HepG2 (cell line): ENCODE results near the gene SNRPB2. TPM values are rescaled to one million over a fixed set of nuclear protein-coding genes. Genes with fewer than 3 reads are reported as not detected.

Source experiments
- ATAC-seq: fragments of 200-7000 bp; cut with Tn5 transposase; 3 replicates; pipeline ENCODE4 v1.9.1; 2020; ENCODE audit warnings: mild to moderate bottlenecking, moderate library complexity
- BruUV-seq: library from RNA; stranded (reverse); fragments of 400-500 nt; replicated peaks from 2 replicates; lab custom pipeline; 2021; lab: Mats Ljungman, UMichigan
- CTCF ChIA-PET: fragments of 300-600 bp; formaldehyde crosslinking; extraction: SDS; loops from one replicate; lab custom pipeline; 2021; ENCODE audit warnings: low total read pairs, inconsistent platforms, low intra/inter-chr PET ratio; lab: Yijun Ruan, JAX
- POLR2A ChIA-PET: fragments of 350-600 bp; sonication (Branson Sonifier 250); formaldehyde crosslinking; loops from one replicate; lab custom pipeline; 2020; ENCODE audit warnings: antibody characterized with exemption, inconsistent platforms; lab: Yijun Ruan, JAX
- DNase-seq: peaks from one replicate; pipeline ENCODE4 v3.0.0-alpha.2; 2015; ENCODE audit warnings: low spot score
- FAIRE-seq: peaks from 3 replicates; lab custom pipeline; 2011; peaks lifted over from hg19 to GRCh38; lab: Jason Lieb, UNC
- H2AFZ ChIP-seq: one replicate; pipeline ENCODE4 v1.6.1; 2011; ENCODE audit warnings: low read length, inconsistent platforms
- H3K27ac ChIP-seq: fragments of 300-600 bp; 3 replicates; pipeline ENCODE4 v1.8.0; 2011; ENCODE audit warnings: mixed run types, mild to moderate bottlenecking, mixed read lengths, low read length, inconsistent platforms; ENCODE audit not compliant: insufficient read depth; ENCODE audit errors: extremely low read length
- H3K27me3 ChIP-seq, 2 experiments: fragments of 200-600 bp in 1 of 2; 2 replicates in 1 of 2; 3 replicates in 1 of 2; pipeline versions ENCODE4 v1.6.0 to v1.8.0; 2011; ENCODE audit warnings: low read length in 2 of 2, mild to moderate bottlenecking in 2 of 2, moderate library complexity in 2 of 2, inconsistent platforms in 1 of 2; ENCODE audit not compliant: insufficient read depth in 2 of 2, control insufficient read depth in 1 of 2
- H3K36me3 ChIP-seq, 2 experiments: fragments of 200-600 bp in 1 of 2; replicated peaks in 1 of 2; 2 replicates in 1 of 2; 3 replicates in 1 of 2; pipeline versions ENCODE4 v1.5.1 to v1.8.0; 2011; ENCODE audit warnings: low read length in 2 of 2, inconsistent platforms in 1 of 2; ENCODE audit not compliant: insufficient read depth in 2 of 2, control insufficient read depth in 1 of 2
- H3K4me1 ChIP-seq: 2 replicates; pipeline ENCODE4 v1.5.1; 2012; ENCODE audit warnings: low read length, inconsistent platforms; ENCODE audit not compliant: insufficient read depth
- H3K4me2 ChIP-seq: 2 replicates; pipeline ENCODE4 v1.6.0; 2011; ENCODE audit warnings: low read depth, low read length, inconsistent platforms
- H3K4me3 ChIP-seq, 3 experiments: fragments of 200-600 bp in 1 of 3; sonication (generic), shearing (Covaris generic) in 1 of 3; replicated peaks in 1 of 3; 2 replicates each; pipeline ENCODE4 v1.5.1; 2011 to 2016; ENCODE audit warnings: low read length in 3 of 3, inconsistent platforms in 2 of 3, low read depth in 2 of 3, mild to moderate bottlenecking in 2 of 3, control low read depth in 1 of 3, mixed read lengths in 1 of 3; ENCODE audit not compliant: insufficient read depth in 1 of 3
- H3K79me2 ChIP-seq: one replicate; pipeline ENCODE4 v1.6.1; 2011; ENCODE audit warnings: low read length, inconsistent platforms; ENCODE audit not compliant: insufficient read depth
- H3K9ac ChIP-seq: 2 replicates; pipeline ENCODE4 v1.6.0; 2011; ENCODE audit warnings: mild to moderate bottlenecking, low read depth, low read length, inconsistent platforms; ENCODE audit not compliant: insufficient read depth
- H3K9me3 ChIP-seq: 2 replicates; pipeline ENCODE4 v1.5.1; 2012; ENCODE audit warnings: mild to moderate bottlenecking, low read length
- H4K20me1 ChIP-seq: 2 replicates; pipeline ENCODE4 v1.6.0; 2011; ENCODE audit warnings: inconsistent platforms, mild to moderate bottlenecking, low read length, moderate library complexity; ENCODE audit not compliant: insufficient read depth
- NR2F1 ChIP-seq, 2 experiments: fragments of 450-650 bp in 1 of 2; formaldehyde crosslinking in 1 of 2; IDR thresholded peaks; 2 replicates each; pipeline versions ENCODE4 v1.5.0 to v1.6.1; 2016 to 2020; ENCODE audit warnings: mild to moderate bottlenecking in 1 of 2, missing compliant biosample characterization in 1 of 2, missing genetic modification reagents in 1 of 2, moderate library complexity in 1 of 2
- ZBTB49 ChIP-seq: sonication (generic); formaldehyde crosslinking; IDR thresholded peaks from 2 replicates; pipeline ENCODE4 v1.4.0; 2020; ENCODE audit warnings: missing genetic modification reagents, borderline replicate concordance
- ZNF674 ChIP-seq: sonication (generic); formaldehyde crosslinking; IDR thresholded peaks from 2 replicates; pipeline ENCODE4 v1.5.0; 2020; ENCODE audit warnings: low read depth, mild to moderate bottlenecking, missing genetic modification reagents
- ZNF780A ChIP-seq: sonication (generic); formaldehyde crosslinking; IDR thresholded peaks from 2 replicates; pipeline ENCODE4 v1.8.0; 2022; ENCODE audit warnings: mild to moderate bottlenecking, missing genetic modification reagents, moderate library complexity
- WGBS: methylation state at CpG from one replicate; pipeline ENCODE4 v1.1.6; 2017; ENCODE audit warnings: low lambda C conversion rate; 5-methylcytosine and 5-hydroxymethylcytosine counted together
- in situ Hi-C: cut with HindIII; loops from 2 replicates; pipeline ENCODE4 v1.10.0; 2017; ENCODE audit warnings: low pct_unique_long_range_greater_than_20kb; ENCODE audit not compliant: extremely low pct_ligation_motif_present
- intact Hi-C: fragments of 100-400 bp; cut with micrococcal nuclease; formaldehyde crosslinking; loops from one replicate; pipeline ENCODE4 v1.10.0; 2022; ENCODE audit not compliant: unreplicated experiment
- polyA plus RNA-seq, 8 experiments: library from polyadenylated mRNA; depleted of rRNA in 3 of 8; stranded (reverse) in 7 of 8; unstranded in 1 of 8; fragments of >200 nt; fragmentation: Illumina TruSeq in 4 of 8; extraction: Trizol in 4 of 8; gene quantifications; 2 replicates each; pipeline versions ENCODE4 v1.2.1 to v1.2.3, GENCODE V29; 2011 to 2016; ENCODE audit warnings: low read depth in 4 of 8, missing spikeins in 1 of 8, mixed read lengths in 1 of 8; ENCODE audit not compliant: insufficient read depth in 1 of 8
- total RNA-seq, 5 experiments: library from RNA; depleted of rRNA; stranded (reverse); fragments of >200 nt; fragmentation: Illumina TruSeq; extraction: Trizol; gene quantifications; 2 replicates each; pipeline ENCODE4 v1.2.3, GENCODE V29; 2016; ENCODE audit warnings: low read depth in 1 of 5
- TF ChIP-seq, protein P1 (sequence below): sonication (generic); formaldehyde crosslinking; conservative IDR thresholded peaks from 2 replicates; pipeline ENCODE4 v1.4.0; 2020; ENCODE audit warnings: missing genetic modification reagents

Gene SNRPB2
- total and polyA plus RNA-seq, 2 of the 13 experiments (the other 11 are each of a cell fraction or from before 2014, with no cell fraction given) = 107 to 204 TPM

DNA sequence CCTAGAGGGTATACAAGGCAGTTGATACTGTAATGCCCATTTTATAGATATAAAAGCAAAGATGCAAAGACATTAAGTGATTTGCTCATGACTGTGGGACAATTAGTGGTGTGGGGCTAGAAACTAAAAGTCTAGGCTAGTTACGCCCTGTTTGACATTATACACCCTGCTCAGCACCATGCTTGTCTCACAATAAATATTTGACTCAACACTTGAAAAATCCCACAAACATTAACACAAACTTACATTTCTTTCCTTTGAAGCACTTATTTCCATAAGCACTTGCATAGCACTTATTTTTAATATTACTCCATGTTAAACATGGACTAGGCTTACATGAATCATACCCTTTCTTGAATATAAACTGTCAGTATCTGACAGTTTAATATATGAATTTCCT, 36.5 kb upstream of the SNRPB2 start:
- ChIA-PET POLR2A (no interaction called here), CTCF (no interaction called here)
- Histone ChIP-seq H3K79me2 (no peaks in the 10 kb centered on the region), H3K4me3 (no peak overlapping the region), H3K27me3 (no peaks in the 10 kb centered on the region), H4K20me1 (no peaks in the 10 kb centered on the region), H3K4me1 (no peaks in the 10 kb centered on the region), H3K4me2 (no peak overlapping the region), H2AFZ (no peak overlapping the region), H3K27ac (no peak overlapping the region), H3K9ac (no peak overlapping the region), H3K9me3 (no peaks in the 10 kb centered on the region), H3K36me3 (no peaks in the 10 kb centered on the region)
- in situ Hi-C loops (no loop called here), intact Hi-C loops (no loop called here)
- DNase-seq = no peak
- no peak for FAIRE-seq
- no peak for ATAC-seq
- no TSS peak for BruUV-seq
- WGBS = 38% methylated on average over 1 of the region's 1 CpG
- TF ChIP-seq ZNF674 (CRISPR knock-in tag) = no peak
- TF ChIP-seq NR2F1 (CRISPR knock-in tag; IDR thresholded peaks at IDR 0.05) = no peak
- no peak for TF ChIP-seq ZBTB49 (CRISPR knock-in tag)
- TF ChIP-seq ZNF780A (CRISPR knock-in tag) = no peak
- TF ChIP-seq, protein P1, sequence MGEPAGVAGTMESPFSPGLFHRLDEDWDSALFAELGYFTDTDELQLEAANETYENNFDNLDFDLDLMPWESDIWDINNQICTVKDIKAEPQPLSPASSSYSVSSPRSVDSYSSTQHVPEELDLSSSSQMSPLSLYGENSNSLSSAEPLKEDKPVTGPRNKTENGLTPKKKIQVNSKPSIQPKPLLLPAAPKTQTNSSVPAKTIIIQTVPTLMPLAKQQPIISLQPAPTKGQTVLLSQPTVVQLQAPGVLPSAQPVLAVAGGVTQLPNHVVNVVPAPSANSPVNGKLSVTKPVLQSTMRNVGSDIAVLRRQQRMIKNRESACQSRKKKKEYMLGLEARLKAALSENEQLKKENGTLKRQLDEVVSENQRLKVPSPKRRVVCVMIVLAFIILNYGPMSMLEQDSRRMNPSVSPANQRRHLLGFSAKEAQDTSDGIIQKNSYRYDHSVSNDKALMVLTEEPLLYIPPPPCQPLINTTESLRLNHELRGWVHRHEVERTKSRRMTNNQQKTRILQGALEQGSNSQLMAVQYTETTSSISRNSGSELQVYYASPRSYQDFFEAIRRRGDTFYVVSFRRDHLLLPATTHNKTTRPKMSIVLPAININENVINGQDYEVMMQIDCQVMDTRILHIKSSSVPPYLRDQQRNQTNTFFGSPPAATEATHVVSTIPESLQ = no peak
